D721Med (cell line): ENCODE data around the gene PAK6.

Experiments
- DNase-seq: peaks from one replicate; pipeline ENCODE4 v3.0.0; 2011; ENCODE audit warnings: low spot score; ENCODE audit not compliant: insufficient read length
- FAIRE-seq: peaks from 2 replicates; lab custom pipeline; 2011; peaks lifted over from hg19 to GRCh38; lab: Jason Lieb, UNC
- CTCF ChIP-seq: IDR thresholded peaks from 2 replicates; pipeline ENCODE4 v1.5.1; 2012; ENCODE audit warnings: mild to moderate bottlenecking, control low read depth; ENCODE audit not compliant: insufficient read depth; ENCODE audit errors: missing control alignments

Gene PAK6

GRCh38 chr15:40298216-40298935 is 59.5 kb downstream of the PAK6 start:
- DNase-seq = no peak
- no peak for TF ChIP-seq CTCF
- no peak for FAIRE-seq

- TF ChIP-seq CTCF = no peak
- no peak for FAIRE-seq
- DNase-seq = no peak
These were observed 61.5 kb downstream of the PAK6 start for GRCh38 chr15:40300367-40300766.

- DNase-seq (no peak), FAIRE-seq (no peak)
- no peak for TF ChIP-seq CTCF
These were observed 61.9 kb downstream of the PAK6 start for GRCh38 chr15:40300771-40301170.

- DNase-seq (no peak), FAIRE-seq (no peak)
- no peak for TF ChIP-seq CTCF
These were observed 62.8 kb downstream of the PAK6 start for GRCh38 chr15:40301467-40302179.

DNA sequence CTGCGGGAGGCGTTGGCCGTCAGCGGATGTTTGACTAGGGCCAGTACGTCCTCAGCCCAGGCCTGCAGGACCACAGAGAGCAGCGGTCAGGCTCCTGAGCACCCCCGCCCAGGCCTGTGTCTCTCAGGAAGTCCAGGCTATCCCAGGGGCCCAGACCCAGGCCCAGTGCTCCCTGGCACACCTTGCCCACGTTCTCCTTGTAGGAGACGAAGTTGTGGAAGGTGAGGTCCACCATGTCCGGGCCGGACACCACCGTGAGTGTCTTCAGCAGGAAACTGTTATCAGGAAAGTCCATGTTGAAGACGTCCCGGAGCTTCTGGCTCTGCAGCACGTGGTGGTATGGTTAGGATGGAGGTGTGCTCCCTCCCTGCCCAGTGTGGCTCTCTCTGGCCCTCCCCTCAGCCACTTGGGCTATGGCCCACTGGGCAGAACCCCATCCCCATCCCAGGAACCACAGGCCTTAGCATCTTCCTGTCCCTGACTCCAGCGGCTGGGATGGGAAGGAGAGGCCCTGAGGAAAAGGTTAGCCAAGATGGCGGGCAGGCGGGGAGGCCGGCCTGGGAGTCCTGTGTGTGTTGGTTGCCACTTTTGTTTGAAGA is 63.5 kb downstream of the PAK6 start:
- TF ChIP-seq CTCF = no peak
- DNase-seq (no peak), FAIRE-seq (no peak)

- no peak for DNase-seq
- FAIRE-seq = no peak
- TF ChIP-seq CTCF = no peak
These were observed 64.1 kb downstream of the PAK6 start for GRCh38 chr15:40302981-40303380.
